GM21360 (cell line): ENCODE results near the gene RPP14.
"Not testable (repeated sequence)": the region's sequence is repeated elsewhere in the genome, so short reads cannot be mapped to it uniquely, and the experiment has no call there.

Experiments
- ATAC-seq: cut with Tn5 transposase; IDR thresholded peaks from one replicate; pipeline ENCODE4 v1.9.1; 2021; ENCODE audit warnings: mild to moderate bottlenecking, moderate library complexity; ENCODE audit not compliant: unreplicated experiment

Gene RPP14

DNA sequence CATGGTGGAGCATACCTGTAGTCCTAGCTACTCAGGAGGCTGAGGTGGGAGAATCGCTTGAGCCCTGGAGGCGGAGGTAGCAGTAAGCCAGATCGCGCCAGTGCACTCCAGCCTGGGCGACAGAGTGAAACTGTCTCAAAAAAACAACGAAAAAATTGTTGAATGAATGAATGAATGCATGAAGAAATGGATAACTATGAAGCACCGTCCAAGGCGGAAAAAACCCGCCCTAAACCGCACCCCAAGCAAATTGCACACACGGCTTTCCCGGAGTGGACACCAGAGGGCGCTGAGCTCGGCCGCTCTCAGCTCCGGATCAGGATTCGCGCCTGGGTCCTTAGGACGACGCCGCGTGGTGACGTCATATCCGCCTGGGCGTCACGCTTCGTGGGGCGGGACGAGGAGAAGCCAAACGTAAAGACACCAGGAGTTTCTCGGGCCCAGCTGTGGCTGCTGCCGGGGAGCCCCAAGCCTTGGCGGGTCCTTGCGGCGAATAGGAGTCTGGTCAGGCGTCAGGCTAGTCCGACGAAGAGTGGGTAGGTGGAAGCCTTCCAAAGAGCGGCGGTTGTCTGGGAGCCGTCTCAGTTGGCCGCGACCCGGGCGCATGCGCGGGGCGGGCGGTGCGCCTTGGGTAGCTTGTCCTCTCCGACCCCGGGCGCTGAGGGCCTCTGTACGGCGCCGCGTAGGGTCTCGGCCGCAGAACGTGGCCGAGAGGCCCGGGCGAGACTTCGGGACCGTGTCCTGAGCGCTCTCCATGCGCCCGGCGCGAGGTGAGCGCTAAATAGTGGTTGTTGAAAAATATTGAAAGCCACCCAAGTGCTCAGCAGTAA is at the start of gene RPP14, which contains the start of gene HTD2:
Gene RPP14, plus strand, starts transcription at position 364 of the 830 bp plus-strand sequence. CDS start 4,085 bp downstream, outside the sequence.
Gene HTD2, plus strand, starts transcription at position 639 of the 830 bp plus-strand sequence. CDS start 11,094 bp downstream, outside the sequence.
- peak; percentile 80 for ATAC-seq

DNA sequence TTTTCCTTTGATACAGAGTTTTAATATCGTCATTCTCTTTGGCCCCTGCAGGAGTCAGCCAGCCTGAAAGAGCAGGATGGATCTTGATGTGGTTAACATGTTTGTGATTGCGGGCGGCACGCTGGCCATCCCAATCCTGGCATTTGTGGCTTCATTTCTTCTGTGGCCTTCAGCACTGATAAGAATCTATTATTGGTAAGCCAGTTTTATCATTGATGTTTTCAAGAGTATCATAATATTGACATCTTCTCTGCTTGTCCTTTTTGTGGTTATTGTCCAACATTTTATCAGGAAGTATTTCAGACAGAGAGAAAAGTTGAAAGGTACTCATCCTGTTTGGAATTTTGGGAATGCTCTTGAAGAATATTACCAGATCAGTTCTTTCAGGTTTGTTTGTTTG is 49.5 kb upstream of the RPP14 start:
- no peak for ATAC-seq

DNA sequence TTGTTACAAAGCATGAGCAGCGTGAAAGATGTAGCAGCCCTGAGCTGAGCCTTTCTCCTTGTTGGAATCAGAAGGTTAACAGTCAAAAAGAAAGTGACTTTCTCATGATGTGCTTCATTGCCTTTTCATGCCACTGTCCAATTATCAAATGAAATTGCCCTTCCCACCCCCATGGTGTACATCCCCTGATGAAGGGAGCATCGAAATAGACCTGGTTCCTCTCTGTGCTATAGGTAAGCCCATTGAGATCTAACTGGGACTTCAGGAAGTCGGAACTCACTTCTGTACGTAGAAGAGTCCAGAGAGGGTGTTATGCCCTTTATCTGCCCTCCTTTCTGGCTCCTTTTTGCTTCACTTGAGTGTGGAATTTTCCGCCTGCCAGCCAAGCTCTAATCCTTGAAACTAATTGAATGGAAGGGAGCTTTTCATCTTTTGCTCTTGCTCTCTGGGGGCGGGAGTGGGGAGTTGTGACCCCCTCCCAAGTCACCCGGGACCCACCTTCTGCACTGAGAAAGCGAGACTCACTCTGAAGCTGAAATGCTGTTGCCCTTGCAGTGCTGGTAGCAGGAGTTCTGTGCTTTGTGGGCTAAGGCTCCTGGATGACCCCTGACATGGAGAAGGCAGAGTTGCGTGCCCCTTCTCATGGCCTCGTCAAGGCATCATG is 47.5 kb upstream of the RPP14 start:
- no peak for ATAC-seq

DNA sequence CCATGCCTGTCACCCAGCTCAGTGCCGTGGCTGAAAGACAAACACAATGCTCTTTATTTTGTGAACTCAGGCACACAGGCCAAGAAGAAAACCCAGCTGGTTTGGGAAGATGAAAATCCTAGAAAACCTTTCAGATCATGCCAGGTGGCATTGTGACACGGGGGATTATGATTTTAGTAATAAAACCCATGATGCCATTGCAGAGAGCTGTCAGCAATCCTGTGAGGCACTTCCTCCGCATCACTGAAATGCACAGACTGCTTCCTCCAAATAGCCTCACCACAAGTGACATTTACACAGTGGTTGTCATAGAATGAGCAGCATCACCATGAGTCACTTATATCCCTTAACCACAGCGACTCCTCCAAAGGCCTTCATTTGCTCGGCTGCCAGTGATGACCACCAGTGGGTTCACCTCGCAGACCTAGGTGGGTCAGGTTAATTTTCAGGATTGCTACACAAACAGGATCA is 45.7 kb upstream of the RPP14 start:
- ATAC-seq = no peak

DNA sequence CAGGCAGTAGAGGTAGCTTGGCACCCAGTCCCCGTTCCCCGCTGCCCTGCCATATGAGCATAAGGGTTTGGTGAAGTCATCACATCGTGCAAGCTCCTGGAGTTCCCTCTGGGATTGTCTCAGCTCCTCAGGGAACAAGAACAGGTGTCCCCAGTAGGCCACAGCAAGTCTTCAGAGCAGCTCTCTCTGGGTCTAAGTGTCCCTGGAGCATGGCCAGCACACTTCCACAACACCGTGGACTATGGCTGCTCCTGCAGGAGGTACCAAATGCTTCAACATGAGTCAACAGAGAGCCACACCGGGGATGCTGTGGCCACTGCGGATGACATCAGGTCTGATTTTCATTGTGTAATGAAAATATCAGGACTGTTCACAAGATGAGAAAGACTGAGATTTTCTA is 45.3 kb upstream of the RPP14 start:
- no peak for ATAC-seq

DNA sequence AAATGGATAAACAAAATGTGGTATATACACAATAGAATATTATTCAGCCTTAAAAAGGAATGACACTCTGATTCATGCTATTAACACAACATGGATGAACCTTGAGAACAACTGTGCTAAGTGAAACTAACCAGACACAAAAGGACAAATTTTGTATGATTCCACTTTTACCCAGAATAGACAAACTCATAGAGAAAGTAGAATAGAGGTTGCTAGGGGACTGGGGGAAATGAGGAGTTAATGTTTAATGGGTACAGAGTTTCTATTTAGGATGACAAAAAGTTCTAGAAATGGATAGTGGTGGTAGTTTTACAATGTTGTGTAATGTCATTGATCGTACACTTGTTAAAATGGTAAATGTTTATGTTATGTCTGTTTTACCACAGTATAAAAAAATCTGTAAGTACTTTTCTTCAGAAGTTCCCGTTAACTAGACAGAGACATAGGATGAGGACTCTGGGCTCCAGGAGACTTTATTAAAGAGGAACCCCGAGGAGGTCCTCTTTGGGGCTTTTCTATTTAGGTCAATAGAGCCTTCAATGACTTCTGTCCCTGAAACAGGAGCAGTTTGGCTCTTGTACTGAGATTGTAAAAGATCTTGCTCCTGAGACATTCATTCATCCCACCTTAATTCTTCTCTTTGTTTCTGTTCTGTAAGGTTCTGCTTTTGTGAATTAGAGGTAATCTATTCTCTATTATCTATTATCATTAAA is 43.9 kb upstream of the RPP14 start:
- no peak for ATAC-seq

DNA sequence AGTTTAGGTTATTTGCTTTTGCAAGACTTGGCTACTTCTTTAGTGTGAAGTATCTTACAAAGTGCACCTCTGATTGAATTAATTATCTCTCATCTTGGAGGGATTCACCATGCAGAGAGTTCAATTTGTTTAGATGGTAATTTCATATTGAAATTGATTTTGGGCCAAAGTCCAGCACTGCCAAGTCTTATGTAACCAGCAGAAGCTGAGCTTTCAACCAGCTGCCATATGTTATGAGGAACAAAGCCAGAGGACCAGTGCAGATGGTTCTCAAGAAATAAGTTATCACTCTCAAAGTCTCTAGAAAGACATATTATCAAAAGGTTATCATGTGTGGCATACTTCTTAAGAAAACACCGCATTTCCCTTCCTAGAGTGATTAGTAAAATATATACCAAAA is 39.5 kb upstream of the RPP14 start:
- ATAC-seq = no peak

DNA sequence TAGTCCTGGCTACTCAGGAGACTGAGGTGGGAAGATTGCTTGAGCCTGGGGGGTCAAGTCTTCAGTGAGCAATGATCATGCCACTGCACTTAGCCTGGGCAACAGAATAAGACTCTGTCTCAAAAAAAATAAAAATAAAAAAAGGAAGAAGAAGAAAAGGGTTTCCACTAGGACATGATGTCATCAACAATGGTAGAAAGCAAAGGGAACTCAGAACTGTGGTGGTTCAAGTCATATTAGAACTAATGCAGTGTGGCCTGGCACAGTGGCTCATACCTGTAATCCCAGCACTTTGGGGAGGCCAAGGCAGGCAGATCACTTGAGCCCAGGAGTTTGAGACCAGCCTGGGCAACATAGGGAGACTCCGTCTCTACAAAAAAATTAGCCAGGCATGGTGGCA is 38.5 kb upstream of the RPP14 start:
- ATAC-seq = not testable (repeated sequence)

DNA sequence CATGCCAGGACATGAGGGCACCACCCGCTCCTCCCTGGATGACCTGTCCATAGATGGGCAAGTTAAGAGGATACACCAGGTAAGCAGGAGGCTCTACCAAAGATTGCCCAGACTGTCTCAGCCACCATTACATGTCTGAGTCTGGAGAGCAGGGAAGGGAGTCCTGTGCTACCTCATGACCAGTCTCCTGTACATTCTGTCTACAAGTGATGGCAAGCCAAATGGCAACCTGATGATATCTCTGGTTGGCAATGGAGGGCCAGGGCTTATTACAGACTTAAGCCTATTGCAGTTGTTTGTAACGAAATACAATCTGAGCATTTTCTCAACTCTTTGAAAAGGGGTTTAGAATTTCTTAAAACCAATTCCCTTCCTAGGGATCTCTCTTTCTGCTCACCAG is 36.7 kb upstream of the RPP14 start:
- ATAC-seq = no peak

DNA sequence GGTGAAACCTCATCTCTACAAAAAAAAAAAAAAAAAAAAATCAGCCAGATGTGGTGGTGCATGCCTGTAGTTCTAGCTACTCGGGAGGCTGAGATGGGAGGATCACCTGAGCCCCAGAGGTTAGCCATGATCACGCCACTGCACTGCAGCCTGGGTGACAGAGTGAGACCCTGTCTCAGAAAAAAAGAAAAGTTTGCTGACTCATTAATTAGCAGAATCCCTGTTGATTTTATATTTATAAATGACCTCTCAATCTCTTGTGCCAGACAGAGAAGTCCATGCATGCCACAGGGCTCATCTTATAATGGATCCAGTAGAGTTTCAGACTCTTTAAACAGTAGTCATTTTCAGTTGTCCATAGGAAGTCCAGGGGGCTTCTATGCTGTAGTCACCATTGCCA is 35.6 kb upstream of the RPP14 start:
- ATAC-seq = no peak

DNA sequence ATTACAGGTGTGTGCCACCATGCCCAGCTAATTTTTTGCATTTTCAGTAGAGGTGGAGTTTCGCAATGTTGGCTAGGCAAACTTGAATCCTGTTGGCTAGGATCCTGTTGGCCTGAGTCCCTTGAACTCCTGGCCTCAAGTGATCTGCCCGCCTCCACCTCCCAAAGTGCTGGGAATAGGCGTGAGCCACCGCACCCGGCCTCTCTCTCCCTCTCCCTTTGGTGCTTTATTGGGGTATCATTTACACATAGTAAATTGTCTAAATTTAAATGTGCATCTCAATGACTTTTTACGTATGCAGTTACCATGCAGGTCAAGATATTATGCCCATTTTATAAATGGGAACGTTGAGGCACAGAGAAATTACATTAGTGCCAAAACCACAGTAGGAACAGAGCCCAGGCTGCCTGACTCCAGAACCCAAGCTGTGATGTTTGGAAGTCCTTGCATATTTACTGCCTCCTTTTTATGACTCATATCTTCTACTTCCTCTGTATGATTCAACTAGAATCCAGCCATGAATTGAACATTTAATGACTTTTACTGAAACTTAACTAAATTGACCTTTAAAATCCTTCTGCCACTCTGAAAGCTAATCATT is 34.0 kb upstream of the RPP14 start:
- ATAC-seq = no peak

DNA sequence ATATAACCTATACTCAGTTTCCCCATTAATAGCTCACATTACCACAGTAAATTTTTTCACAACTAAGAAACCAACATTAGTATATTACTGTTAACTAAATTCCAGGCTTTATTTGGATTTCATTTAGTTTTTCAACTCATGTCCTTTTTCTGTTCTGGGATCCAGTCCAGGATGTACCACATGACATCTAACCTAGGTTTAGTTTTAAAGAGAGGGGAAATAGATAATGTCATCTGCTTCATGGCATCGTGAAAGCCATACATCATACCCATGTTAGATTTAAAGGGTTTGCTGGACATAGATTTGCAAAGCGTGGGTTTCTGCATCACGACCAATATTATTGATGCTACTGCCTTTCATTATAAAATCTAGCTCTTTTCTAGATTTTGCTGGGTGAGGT is 33.2 kb upstream of the RPP14 start:
- ATAC-seq = no peak

DNA sequence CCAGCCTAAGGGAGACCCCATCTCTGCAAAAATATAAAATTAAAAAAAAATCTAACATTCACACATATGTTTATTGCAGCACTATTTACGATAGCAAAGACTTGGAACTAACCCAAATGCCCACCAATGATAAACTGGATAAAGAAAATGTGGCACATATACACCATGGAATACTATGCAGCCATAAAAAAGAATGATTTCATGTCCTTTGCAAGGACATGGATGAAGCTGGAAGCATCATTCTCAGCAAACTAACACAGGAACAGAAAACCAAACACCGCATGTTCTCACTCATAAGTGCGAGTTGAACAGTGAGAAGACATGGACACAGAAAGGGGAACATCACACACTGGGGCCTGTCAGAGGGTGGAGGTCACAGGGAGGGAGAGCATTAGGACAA is 32.7 kb upstream of the RPP14 start:
- not testable (repeated sequence) for ATAC-seq

DNA sequence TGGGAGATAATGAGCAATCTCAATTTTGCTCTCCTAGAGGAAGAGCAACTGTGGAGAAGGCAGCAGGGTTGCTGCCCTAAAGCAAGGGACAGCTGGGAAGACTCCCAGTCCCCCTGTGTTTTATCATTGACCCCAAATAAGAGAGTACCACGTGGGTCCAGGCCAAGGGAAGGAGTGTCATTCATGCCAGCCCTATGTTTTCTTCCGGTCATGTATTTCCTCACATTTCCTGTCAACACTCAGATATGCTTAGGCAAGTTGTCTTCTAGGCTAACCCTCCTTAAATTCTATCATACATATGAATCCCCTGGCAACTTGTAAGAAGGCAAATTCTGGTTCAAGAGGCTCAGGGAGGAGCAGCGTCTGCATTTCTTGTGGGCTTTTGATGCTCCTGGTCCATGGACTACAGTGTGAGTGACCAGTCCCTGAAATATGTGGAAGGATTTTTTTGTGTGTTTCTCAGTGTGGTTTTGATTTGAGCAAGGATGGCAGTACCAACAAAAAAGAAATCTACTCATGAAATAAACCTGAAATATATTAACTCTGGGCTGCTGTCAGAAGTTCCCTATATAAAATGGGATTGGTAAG is 31.9 kb upstream of the RPP14 start:
- no peak for ATAC-seq

DNA sequence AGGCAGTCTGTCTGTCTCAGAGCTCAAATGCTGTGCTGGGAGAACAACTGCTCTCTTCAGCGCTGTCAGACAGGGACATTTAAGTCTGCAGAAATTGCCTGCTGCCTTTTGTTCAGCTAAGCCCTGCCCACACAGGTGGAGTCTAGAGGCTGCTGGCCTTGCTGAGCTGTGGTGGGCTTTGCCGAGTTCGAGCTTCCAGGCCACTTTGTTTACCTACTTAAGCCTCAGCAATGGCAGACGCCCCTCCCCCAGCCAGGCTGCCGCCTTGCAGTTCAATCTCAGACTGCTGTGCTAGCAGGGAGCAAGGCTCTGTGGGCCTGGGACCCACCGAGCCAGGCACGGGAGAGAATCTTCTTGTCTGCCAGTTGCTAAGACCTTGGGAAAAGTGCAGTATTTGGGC is 25.0 kb upstream of the RPP14 start:
- ATAC-seq = no peak

DNA sequence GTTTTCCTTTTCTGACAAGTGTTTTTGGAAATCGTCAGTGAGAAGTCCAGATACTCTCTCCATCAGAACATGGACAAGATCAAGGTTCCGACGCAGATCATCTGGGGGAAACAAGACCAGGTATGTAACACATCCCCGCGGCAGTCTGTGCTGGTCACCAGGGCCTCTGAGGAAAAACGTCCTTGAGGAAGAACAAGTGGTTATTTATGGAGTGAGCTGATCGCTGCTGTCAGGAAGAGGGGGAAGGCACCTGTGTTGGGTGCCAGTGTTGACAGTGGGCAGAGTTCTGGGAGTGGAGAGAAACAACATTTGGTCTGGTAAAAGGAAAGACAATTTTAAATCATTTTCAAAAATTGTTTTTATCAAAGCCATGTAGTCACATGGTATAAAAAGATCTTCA is 20.7 kb upstream of the RPP14 start:
- no peak for ATAC-seq

DNA sequence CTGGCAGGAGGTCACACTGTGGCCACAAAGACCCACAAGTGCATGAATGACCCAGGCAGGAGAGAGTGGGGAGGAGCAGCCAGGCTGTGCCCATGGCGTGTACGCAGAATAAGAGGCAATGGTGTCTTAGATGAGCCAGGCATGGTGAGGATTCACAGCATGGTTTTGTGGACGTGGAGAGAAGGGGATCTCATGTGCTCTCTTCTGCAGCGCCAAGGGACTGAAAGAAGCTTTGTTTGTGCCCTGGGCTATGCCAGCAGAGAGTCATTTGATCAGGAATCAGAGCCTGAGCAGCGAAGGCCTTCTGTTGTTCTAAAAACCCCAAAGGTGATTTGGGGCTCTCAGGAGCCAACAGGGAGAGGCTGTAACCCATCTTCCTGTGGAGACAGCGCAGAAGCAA is 18.7 kb upstream of the RPP14 start:
- no peak for ATAC-seq

DNA sequence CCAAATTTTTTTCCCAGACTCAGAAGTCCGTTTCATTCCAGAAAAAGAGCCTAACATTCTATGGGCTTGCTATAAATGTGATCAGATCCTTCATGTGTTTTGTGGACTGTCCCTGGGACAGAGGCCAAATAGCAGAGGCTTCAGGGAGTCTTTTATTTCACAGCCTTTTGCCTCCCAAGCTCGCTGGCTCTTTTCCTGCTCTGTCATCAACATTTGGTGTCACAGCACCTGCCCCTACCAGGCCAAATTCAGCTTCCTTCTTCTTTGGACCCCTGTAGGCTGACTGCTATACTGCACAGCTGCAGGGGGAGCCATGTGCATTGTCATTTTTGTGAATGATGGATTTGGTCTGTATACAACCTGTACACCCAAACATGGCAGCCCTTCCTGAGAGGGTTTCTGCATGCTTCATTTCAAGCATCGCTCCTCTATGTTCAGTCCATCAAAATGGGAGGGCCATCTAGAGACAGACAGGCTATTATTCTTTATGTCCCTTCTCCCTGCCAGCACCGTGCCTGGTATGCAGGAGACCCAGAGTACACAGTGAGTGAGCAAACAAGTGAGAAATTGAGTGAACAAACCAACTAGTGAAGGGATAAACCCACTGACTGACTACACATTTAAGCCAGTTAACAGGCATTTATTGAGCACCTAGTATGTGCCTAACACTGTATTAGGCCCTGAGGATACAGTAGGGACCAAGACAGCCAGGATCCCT is 17.9 kb upstream of the RPP14 start:
- ATAC-seq = no peak

DNA sequence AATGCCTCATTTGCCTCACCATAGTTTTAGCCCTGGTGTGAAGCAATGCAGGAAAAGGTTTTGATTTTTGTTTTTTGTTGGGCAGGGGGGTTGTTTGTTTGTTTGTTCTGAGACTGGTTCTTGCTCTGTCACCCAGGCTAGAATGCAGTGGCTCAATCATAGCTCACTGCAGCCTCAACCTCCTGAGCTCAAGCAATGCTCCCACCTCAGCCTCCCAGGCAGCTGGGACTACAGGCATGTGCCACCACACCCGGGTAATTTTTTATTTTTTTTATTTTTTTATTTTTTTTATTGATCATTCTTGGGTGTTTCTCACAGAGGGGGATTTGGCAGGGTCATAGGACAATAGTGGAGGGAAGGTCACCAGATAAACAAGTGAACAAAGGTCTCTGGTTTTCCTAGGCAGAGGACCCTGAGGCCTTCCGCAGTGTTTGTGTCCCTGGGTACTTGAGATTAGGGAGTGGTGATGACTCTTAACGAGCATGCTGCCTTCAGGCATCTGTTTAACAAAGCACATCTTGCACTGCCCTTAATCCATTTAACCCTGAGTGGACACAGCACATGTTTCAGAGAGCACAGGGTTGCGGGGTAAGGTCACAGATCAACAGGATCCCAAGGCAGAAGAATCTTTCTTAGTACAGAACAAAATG is 17.0 kb upstream of the RPP14 start:
- ATAC-seq = not testable (repeated sequence)

DNA sequence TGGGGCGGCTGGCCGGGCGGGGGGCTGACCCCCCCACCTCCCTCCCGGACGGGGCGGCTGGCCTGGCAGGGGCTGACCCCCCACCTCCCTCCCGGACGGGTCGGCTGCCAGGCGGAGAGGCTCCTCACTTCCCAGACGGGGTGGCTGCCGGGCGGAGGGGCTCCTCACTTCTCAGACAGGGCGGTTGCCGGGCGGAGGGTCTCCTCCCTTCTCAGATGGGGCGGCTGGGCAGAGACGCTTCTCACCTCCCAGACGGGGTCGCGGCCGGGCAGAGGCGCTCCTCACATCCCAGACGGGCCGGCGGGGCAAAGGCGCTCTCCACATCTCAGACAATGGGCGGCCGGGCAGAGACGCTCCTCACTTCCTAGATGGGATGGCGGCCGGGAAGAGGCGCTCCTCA is 15.6 kb upstream of the RPP14 start:
- not testable (repeated sequence) for ATAC-seq
